Measurements from ENCODE around the gene ADAR. TPM values are rescaled to one million over a fixed set of nuclear protein-coding genes. Genes with fewer than 3 reads are reported as not detected.

The ADAR gene
- total RNA-seq, 1 experiment from 2014 or later = 136 TPM

- no peak overlapping the region for H3K27ac ChIP-seq (ENCODE audit: low read length)
- POLR2A ChIA-PET (ENCODE audit: unreplicated experiment) = no interaction called here
- no peaks in the 10 kb centered on the region for H3K36me3 ChIP-seq (ENCODE audit: low read depth, low read length)
- H3K4me3 ChIP-seq (ENCODE audit: low read length) = no peak overlapping the region
- H3K9me3 ChIP-seq (ENCODE audit: low read length) = no peaks in the 10 kb centered on the region
- no peak for DNase-seq
- no TSS peak for BruUV-seq (replicated peaks)
- intact Hi-C loops (cut with micrococcal nuclease) = no loop called here
- no peaks in the 10 kb centered on the region for H3K9me2 ChIP-seq (replicated peaks; ENCODE audit: low read length)
- H3K9ac ChIP-seq (ENCODE audit: low read length) = no peak overlapping the region
- H3F3A ChIP-seq (ENCODE audit: low read length, unreplicated experiment) = no peaks in the 10 kb centered on the region
- peaks cover 50% of the 10 kb centered on the region for H3K27me3 ChIP-seq (ENCODE audit: low read length)
- no peaks in the 10 kb centered on the region for H3K4me1 ChIP-seq (ENCODE audit: insufficient read depth, low read length)
- H3K79me2 ChIP-seq (ENCODE audit: low read length) = no peaks in the 10 kb centered on the region
- no peak overlapping the region for H3K4me2 ChIP-seq (ENCODE audit: low read length)
- no peak overlapping the region for H2AFZ ChIP-seq (ENCODE audit: low read length)
- CTCF ChIA-PET = no interaction called here
- TF ChIP-seq, protein P1, sequence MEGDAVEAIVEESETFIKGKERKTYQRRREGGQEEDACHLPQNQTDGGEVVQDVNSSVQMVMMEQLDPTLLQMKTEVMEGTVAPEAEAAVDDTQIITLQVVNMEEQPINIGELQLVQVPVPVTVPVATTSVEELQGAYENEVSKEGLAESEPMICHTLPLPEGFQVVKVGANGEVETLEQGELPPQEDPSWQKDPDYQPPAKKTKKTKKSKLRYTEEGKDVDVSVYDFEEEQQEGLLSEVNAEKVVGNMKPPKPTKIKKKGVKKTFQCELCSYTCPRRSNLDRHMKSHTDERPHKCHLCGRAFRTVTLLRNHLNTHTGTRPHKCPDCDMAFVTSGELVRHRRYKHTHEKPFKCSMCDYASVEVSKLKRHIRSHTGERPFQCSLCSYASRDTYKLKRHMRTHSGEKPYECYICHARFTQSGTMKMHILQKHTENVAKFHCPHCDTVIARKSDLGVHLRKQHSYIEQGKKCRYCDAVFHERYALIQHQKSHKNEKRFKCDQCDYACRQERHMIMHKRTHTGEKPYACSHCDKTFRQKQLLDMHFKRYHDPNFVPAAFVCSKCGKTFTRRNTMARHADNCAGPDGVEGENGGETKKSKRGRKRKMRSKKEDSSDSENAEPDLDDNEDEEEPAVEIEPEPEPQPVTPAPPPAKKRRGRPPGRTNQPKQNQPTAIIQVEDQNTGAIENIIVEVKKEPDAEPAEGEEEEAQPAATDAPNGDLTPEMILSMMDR (conservative IDR thresholded peaks at IDR 0.05; ENCODE audit: low read depth, low read length) = no peak
- TF ChIP-seq EZH2 (IDR thresholded peaks at IDR 0.05; ENCODE audit: low read length, unreplicated experiment) (no peak), EZH2phosphoT487 (IDR thresholded peaks at IDR 0.05; ENCODE audit: borderline replicate concordance, low read length) (no peak)
- H4K20me1 ChIP-seq (ENCODE audit: low read length) = no peaks in the 10 kb centered on the region
- no peak for ATAC-seq
Observed at GRCh38 chr1:154639876-154640275, 31.9 kb upstream of the ADAR start.

DNA sequence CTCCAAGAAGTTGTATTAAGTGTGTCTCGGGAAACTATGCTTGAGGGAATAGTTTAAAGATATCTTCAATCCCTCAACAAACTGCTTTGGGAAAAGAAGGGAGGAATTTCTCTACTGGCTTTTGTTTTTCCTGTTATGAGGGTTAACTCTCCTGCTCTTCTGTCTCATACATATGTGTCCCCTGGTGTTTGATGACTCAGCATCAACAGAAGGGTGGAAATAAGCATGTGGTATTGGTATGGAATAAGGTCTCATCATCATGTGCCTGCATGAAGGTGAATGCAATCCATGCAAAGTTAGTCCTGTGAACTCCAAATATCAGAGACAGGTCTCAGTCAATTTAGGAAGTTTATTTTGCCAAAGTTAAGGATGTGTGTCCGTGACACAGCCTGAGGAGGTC, 27.2 kb upstream of the ADAR start:
- no peak for DNase-seq
- intact Hi-C loops (cut with micrococcal nuclease) = no loop called here
- no peaks in the 10 kb centered on the region for H3K79me2 ChIP-seq (ENCODE audit: low read length)
- H3K9ac ChIP-seq (ENCODE audit: low read length) = no peak overlapping the region
- no peak overlapping the region for H2AFZ ChIP-seq (ENCODE audit: low read length)
- CTCF ChIA-PET = no interaction called here
- H3K4me3 ChIP-seq (ENCODE audit: low read length) = no peak overlapping the region
- H3K9me2 ChIP-seq (replicated peaks; ENCODE audit: low read length) = no peaks in the 10 kb centered on the region
- H3F3A ChIP-seq (ENCODE audit: low read length, unreplicated experiment) = no peaks in the 10 kb centered on the region
- POLR2A ChIA-PET (ENCODE audit: unreplicated experiment) = no interaction called here
- no peaks in the 10 kb centered on the region for H4K20me1 ChIP-seq (ENCODE audit: low read length)
- peaks cover 69% of the 10 kb centered on the region for H3K27me3 ChIP-seq (ENCODE audit: low read length)
- H3K9me3 ChIP-seq (ENCODE audit: low read length) = no peaks in the 10 kb centered on the region
- no peaks in the 10 kb centered on the region for H3K36me3 ChIP-seq (ENCODE audit: low read depth, low read length)
- H3K4me2 ChIP-seq (ENCODE audit: low read length) = no peak overlapping the region
- no TSS peak for BruUV-seq (replicated peaks)
- H3K27ac ChIP-seq (ENCODE audit: low read length) = no peak overlapping the region
- ATAC-seq = no peak
- H3K4me1 ChIP-seq (ENCODE audit: insufficient read depth, low read length) = no peaks in the 10 kb centered on the region
- TF ChIP-seq EZH2 (IDR thresholded peaks at IDR 0.05; ENCODE audit: low read length, unreplicated experiment) = no peak
- TF ChIP-seq EZH2phosphoT487 (IDR thresholded peaks at IDR 0.05; ENCODE audit: borderline replicate concordance, low read length) = no peak

- H3K4me3 ChIP-seq (ENCODE audit: low read length) = no peak overlapping the region
- POLR2A ChIA-PET (ENCODE audit: unreplicated experiment) = no interaction called here
- CTCF ChIA-PET = no interaction called here
- H3K27ac ChIP-seq (ENCODE audit: low read length) = no peak overlapping the region
- H3K9ac ChIP-seq (ENCODE audit: low read length) = no peak overlapping the region
- H2AFZ ChIP-seq (ENCODE audit: low read length) = no peak overlapping the region
- intact Hi-C loops (cut with micrococcal nuclease) = no loop called here
- peaks cover 11% of the 10 kb centered on the region for H3K4me1 ChIP-seq (ENCODE audit: insufficient read depth, low read length)
- H3K36me3 ChIP-seq (ENCODE audit: low read depth, low read length) = peaks cover under 1% of the 10 kb centered on the region; the same call in 1 of the 2 replicates
- no peaks in the 10 kb centered on the region for H3K9me3 ChIP-seq (ENCODE audit: low read length)
- DNase-seq (no peak), ATAC-seq (no peak)
- no peaks in the 10 kb centered on the region for H3F3A ChIP-seq (ENCODE audit: low read length, unreplicated experiment)
- H3K27me3 ChIP-seq (ENCODE audit: low read length) = peaks cover 26% of the 10 kb centered on the region
- peaks cover 34% of the 10 kb centered on the region for H3K79me2 ChIP-seq (ENCODE audit: low read length)
- H4K20me1 ChIP-seq (ENCODE audit: low read length) = peaks cover 12% of the 10 kb centered on the region; the same call in 1 of the 2 replicates
- no peaks in the 10 kb centered on the region for H3K9me2 ChIP-seq (replicated peaks; ENCODE audit: low read length)
- TF ChIP-seq, protein P1 (conservative IDR thresholded peaks at IDR 0.05; ENCODE audit: low read depth, low read length) = no peak
- TF ChIP-seq EZH2phosphoT487 (IDR thresholded peaks at IDR 0.05; ENCODE audit: borderline replicate concordance, low read length) (no peak), EZH2 (IDR thresholded peaks at IDR 0.05; ENCODE audit: low read length, unreplicated experiment) (no peak)
- BruUV-seq (replicated peaks) = no TSS peak
- H3K4me2 ChIP-seq (ENCODE audit: low read length) = no peak overlapping the region
Observed at GRCh38 chr1:154629675-154630073, 21.7 kb upstream of the ADAR start.

Measured in PC-3 (cell line).